GM12892 (cell line): ENCODE measurements around the gene STARD10.

Experiments
- DNase-seq: peaks from one replicate; pipeline ENCODE4 v3.0.0; 2011; ENCODE audit not compliant: insufficient read length
- FAIRE-seq: peaks from 2 replicates; lab custom pipeline; 2011; peaks lifted over from hg19 to GRCh38; lab: Jason Lieb, UNC
- POLR2A ChIP-seq: IDR thresholded peaks from 2 replicates; pipeline ENCODE4 v1.6.1; 2011; ENCODE audit warnings: low read depth, low read length, control low read depth
- POLR2AphosphoS5 ChIP-seq: IDR thresholded peaks from 2 replicates; pipeline ENCODE4 v1.6.1; 2011; ENCODE audit warnings: low read depth, low read length, control low read depth
- TAF1 ChIP-seq: IDR thresholded peaks from 2 replicates; pipeline ENCODE4 v1.6.1; 2011; ENCODE audit warnings: low read depth, mild to moderate bottlenecking, control low read depth, low read length, borderline replicate concordance

Gene STARD10

DNA sequence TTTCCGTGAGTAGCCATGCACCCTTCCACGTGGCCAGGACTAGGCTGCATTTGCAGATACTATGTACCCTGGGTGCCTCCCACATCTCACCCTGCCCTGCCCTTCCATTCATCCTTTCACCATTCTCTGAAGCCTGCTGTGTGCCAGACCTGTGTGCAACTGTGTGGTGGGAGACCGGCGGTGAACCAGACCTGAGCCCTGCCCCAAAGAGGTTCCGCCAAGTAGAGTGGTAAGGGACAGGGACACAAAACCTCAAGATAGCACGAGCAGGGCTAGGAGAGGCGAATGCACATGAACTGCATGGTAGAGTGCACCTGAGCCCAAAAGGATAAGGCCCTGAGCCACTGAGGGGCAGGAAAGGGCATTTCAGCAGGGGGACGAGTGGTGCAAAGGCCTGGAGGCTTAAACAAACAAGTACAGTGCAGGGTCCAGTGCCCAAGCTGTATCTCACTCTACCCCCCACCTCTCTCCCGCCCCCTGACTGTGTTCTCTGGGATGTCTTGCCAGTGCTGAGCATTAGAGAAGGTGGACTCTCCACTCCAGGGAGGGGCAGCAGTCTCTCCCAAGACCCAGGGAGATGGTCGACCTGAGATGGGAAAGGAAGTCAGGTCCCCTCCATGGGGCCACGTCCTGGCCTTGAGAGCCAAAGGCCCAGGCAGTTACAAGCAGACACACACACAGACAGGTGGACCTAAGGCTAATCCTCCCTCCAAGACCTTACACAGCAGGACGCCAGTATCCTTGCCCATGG is 27.5 kb downstream of the STARD10 start:
- DNase-seq = no peak

DNA sequence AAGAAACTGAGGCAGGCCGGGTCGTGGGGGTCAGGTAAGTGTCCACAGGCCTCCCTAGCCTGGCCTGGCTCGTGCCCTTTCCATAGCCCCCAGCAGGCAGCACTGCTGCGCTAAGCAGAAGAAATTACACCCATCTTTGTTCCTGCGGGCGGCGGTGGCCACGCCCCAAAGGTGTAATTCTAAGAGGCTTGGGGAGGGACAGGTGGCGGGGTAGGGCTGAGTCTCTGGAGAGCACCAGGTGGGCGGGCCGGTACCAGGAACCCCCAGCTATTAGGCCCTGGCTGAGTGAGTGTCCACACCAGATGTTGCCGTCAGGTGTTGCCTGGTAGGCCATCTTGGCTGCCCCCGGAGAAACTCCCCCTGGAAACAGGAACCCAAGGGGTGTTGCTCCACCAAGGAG is 29.3 kb downstream of the STARD10 start:
- DNase-seq (no peak), FAIRE-seq (no peak)
- TF ChIP-seq POLR2A (no peak), TAF1 (no peak), POLR2AphosphoS5 (no peak)

More for the DNA sequence above, 27.5 kb downstream of the STARD10 start:
- TF ChIP-seq TAF1 (no peak), POLR2A (no peak), POLR2AphosphoS5 (no peak)
- peak; percentile 36 for FAIRE-seq

DNA sequence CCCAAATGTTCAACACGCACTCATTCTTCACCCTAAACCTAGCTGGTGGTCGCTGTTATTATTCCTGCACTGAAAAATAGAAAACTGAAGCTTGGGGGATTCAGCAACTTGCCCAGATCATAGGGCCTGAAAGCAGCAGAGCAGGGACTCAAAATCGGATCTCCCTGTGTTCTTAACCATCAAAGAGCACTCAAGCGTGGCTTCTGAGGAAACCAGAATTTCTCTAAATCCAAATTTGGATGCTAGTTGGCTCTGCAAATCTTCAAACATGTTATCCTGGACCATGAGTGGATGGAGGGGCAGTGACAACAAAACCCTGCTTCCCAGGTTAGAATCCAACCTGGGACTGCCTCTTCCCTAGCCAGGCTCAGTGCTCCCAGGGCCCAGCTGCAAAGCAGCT is 30.0 kb downstream of the STARD10 start:
- peak; percentile 67 for FAIRE-seq
- DNase-seq = no peak
- TF ChIP-seq POLR2AphosphoS5 = no peak
- TF ChIP-seq POLR2A = no peak
- TF ChIP-seq TAF1 = no peak

DNA sequence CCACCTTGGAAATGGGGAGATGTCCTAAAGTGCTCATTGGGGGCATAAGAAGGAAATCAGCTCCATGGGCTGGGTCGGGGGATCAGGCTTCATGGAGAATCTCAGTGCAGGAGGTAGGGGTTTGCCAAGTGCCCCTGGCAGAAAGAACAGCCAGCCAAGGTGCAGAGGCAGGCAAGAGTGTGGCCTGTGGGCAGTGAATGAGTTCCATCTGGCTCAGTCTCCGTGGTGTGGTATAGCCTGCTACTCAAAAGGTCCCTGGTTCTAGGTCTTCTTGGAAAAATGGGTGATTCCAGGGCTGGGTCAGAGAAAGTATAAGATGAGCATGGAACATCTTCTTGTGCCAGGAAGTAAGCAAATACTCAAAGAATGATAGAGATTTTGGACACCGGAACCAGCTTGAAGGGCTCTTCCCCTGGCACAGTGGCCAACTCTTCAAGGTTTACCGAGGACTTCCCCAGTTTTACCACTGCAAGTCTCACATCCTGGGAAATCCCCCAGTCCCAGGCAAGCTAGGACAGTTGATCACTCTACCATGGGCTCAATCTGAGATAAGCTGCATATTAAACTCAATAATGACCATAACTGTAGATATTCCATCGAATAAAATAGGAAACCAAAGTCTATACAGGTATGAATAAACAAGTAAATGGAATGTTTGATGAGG is 31.1 kb downstream of the STARD10 start:
- TF ChIP-seq TAF1 (no peak), POLR2AphosphoS5 (no peak), POLR2A (no peak)
- FAIRE-seq (peak; percentile 90), DNase-seq (no peak)

DNA sequence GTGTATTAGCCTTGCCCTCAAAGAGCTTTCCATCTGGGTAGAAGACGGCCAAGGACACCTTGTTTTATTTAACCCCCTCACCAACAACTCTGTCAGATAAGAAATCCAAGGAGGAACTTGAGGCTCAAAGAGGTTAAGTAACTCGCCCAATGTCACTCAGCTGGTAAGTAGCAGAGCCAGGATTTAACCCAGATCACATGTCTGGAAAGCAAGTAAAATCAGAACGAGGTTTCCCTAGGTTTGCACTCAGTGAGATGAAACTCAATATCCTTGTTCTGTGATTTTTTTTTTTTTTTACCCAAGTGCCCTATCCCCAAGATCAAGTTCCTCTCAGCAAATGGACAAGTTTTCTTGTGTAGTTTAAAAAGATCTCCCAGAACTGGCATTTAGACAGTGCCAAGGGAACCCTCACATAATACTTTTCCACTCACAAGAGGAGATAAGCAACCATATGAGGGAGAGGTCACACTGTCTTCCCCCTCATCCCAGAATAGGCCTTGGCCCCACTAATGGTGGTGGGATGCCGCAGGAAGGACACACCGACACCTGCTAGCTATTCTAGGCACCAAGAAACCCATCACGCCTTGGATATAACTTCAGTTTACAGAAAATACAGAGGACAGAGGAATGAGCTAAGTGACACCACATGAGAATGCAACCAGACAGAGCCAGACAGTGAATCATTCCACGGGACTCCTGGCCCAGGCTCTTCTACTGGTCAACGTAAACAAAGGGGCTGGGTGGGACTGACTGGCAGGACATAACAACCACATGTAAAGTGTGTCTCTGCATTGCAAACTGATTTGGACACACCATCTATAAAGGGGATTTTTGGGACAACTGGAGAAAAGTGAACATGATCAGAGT is 33.1 kb downstream of the STARD10 start:
- TF ChIP-seq TAF1 (no peak), POLR2AphosphoS5 (no peak), POLR2A (no peak)
- DNase-seq = no peak
- peak; percentile 77 for FAIRE-seq

DNA sequence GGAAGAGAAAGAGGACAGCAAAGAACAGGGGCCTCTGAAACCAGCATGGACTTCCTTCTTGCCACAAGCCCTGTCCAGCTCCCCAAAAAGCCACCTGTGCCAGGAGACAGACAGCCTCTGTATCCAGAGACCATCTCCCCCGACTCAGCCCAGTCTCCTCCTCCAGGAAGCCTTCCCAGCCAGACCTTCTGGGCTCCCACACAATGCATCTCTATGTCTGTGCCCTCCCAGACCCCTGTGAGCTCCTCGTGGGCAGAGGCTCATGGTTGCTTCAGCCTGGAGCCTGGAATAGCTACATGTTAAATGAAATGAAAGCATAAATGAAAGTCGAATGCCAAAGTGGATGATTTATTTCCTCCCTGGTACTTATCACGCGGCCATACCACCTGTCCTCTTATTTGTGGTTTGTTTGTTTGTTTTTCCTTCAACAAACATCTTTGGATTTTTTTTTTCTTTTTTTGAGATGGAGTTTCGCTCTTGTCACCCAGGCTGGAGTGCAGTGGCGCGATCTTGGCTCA is 34.3 kb downstream of the STARD10 start:
- FAIRE-seq (peak; percentile 40), DNase-seq (no peak)
- TF ChIP-seq TAF1 = no peak
- TF ChIP-seq POLR2AphosphoS5 = no peak
- TF ChIP-seq POLR2A = no peak

DNA sequence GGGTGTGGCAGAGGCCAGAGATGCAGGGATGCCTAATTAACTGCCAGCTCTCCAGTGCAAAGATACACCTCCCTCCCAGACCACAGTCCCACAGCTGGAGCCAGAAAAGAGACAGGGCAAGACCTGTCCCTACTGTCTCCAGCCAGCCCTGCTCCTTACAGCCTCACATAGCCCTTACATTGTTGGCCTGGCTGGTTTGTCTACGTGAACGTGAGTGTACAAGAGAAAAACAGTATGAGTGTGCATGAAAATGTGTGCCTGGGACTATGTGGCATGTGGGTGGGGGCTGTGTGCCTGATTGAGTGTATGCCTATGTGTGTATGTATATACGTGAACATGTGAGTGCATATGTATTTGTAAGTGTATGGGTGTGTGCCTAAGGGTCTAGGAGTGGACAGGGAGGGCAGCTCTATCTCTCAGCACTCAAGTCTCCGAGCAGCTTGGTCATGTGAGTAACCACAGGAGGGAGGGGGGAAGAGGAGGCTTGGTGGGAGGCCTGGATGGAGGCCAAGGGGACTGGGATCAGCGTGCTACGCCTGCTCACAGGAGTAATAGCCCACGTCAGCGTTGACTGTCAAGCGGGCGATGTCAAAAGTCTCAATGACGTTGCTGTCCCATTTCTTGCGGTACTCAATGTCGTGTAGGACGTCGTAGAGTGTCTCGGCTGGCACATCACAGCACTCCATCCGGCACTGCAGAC is 35.0 kb downstream of the STARD10 start:
- DNase-seq = no peak
- FAIRE-seq = peak; percentile 85
- no peak for TF ChIP-seq TAF1
- TF ChIP-seq POLR2A = no peak
- no peak for TF ChIP-seq POLR2AphosphoS5

DNA sequence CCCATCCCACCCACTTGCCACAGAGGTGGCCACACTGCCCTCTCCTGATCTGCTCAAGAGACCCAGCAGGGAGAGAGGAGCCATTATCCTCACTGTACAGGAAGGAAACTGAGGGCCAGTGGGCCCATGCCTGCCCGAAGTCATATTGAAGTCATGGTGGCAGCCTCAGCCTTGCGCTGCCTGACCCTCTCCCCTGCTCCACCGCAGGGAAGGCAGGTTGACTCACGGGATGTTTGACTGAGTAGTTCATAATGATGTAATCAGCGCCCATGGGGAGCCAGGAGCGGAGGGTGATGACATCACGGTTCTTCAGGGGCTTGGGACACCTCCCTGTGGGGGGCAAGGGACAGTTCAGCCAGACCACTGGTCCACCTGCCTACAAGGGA is 35.5 kb downstream of the STARD10 start:
- FAIRE-seq (no peak), DNase-seq (no peak)
- no peak for TF ChIP-seq POLR2A
- TF ChIP-seq TAF1 = no peak
- no peak for TF ChIP-seq POLR2AphosphoS5

DNA sequence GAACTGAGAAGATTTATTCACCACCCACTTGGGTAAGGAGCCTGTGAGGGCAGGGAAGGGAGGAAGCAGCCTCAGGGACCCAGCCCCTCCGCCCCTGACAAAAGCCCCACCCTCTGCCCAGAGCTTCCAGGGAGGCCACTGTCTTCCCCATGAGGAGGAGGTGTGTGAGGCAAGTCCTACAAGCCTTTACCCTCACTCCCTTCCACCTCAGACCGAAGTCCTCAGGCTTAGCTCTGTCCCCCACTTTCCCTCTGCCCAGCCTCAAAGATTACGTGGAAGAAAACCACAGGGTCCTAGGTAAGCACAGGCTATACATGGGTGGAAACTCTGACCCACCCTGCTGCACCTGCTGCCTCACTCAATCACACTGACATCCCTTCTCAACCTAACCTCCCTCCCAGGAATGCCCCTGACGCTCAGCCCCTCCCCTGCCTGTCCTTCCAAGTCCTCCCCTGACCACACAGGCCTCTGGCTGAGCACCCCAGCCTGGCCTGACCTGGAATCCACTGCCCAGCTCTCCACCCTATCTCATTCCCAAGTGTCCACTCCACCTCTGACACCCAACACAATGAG is 38.0 kb downstream of the STARD10 start:
- no peak for TF ChIP-seq POLR2AphosphoS5
- TF ChIP-seq TAF1 = no peak
- no peak for TF ChIP-seq POLR2A
- FAIRE-seq (no peak), DNase-seq (no peak)

DNA sequence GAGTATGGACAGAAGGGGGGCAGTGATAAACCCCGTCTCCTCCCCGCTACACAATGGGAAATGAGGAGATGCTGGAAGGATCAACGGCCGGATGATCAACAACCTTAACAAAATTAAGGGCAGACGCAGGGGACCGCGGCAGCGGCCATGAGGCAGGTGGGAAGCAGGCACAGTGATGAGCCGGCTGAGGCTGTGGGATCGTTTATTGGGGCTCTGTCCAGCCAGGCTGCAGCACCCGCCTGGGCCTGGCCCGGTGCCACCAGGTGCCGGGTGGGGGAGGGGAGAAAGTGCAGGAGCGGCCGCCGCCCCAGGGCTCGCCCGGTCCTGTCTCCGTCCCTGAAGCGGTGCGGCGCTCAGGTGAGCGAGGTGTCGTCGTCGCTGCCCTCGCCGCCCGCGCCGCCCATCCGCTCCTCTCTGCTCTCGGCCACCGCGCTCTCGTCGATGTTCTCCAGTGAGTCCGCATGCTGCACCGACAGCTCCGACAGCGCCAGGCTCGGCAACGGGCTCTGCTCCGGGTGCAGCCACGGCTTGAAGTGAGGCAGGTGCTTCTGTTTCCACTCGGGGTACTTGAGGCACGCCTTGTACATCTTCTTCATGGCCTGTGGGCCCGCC is 39.2 kb downstream of the STARD10 start:
- no peak for TF ChIP-seq POLR2A
- no peak for TF ChIP-seq POLR2AphosphoS5
- TF ChIP-seq TAF1 = no peak
- DNase-seq = no peak
- FAIRE-seq = no peak
